Pericardium fibroblast (primary cell): ENCODE data around the gene IL20. TPM values are rescaled to one million over a fixed set of nuclear protein-coding genes. Genes with fewer than 3 reads are reported as not detected.

Experiments used
- total RNA-seq: library from RNA; depleted of rRNA; stranded (reverse); fragments of >200 nt; gene quantifications from 2 replicates; pipeline ENCODE4 v1.2.3, GENCODE V29; 2015

The IL20 gene, protein sequence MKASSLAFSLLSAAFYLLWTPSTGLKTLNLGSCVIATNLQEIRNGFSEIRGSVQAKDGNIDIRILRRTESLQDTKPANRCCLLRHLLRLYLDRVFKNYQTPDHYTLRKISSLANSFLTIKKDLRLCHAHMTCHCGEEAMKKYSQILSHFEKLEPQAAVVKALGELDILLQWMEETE
- total RNA-seq = not detected in 2 replicates

GRCh38 chr1:206864939-206865671 is at the start of gene IL20:
TSS of gene IL20 (plus strand) at chr1:206865623. CDS start at chr1:206865853, 230 bp downstream.

DNA sequence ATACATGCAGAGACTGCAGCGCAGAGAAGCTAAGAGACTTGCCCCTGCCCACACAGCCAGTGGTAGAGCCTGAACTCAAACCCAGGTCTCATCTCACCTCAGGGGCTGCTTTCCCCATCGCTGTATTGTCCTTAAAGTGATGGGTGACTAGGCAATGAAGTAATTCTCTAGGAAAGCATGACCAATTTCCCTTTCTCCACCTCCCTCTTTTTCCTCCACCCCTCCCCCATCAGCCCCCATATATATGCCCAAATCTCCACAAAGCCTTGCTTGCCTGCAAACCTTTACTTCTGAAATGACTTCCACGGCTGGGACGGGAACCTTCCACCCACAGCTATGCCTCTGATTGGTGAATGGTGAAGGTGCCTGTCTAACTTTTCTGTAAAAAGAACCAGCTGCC is 31.8 kb downstream of the IL20 start, which contains the start of gene IL24:
TSS of gene IL24 (plus strand) at position 269 of the 400 bp plus-strand sequence. CDS start 390 bp downstream, outside the sequence.

Other genes starting within 250 kb of the IL20 start
- 7.2 and 7.7 TPM in 2 replicates for gene DYRK3, start 230.1 kb upstream of the IL20 start, total RNA-seq
- 43.2 and 43.6 TPM in 2 replicates for gene MAPKAPK2, start 180.7 kb upstream of the IL20 start, total RNA-seq
- gene IL19, start 94.8 kb upstream of the IL20 start, total RNA-seq = not detected in 2 replicates
- gene IL10, start 93.1 kb upstream of the IL20 start, total RNA-seq = not detected in 2 replicates
- gene IL24, start 31.8 kb downstream of the IL20 start, total RNA-seq = not detected in 2 replicates
- 0.35 TPM in 1 of 2 replicates, not detected in the other for gene FCMR, start 56.3 kb downstream of the IL20 start, total RNA-seq
- not detected in 2 replicates for gene PIGR, start 80.8 kb downstream of the IL20 start, total RNA-seq
- not detected in 2 replicates for gene FCAMR, start 104.8 kb downstream of the IL20 start, total RNA-seq
- not detected in 2 replicates for gene C1orf116, start 167.1 kb downstream of the IL20 start, total RNA-seq
- 2.7 and 4.3 TPM in 2 replicates for gene YOD1, start 185.6 kb downstream of the IL20 start, total RNA-seq
- 4.0 and 6.0 TPM in 2 replicates for gene PFKFB2, start 187.7 kb downstream of the IL20 start, total RNA-seq
- not detected in 2 replicates for gene C4BPB, start 223.2 kb downstream of the IL20 start, total RNA-seq
- not detected in 2 replicates for gene C4BPA, start 238.6 kb downstream of the IL20 start, total RNA-seq